PC-3 (cell line): ENCODE results near the gene SNX27. TPM values are rescaled to one million over a fixed set of nuclear protein-coding genes. Genes with fewer than 3 reads are reported as not detected.

ENCODE experiments used
- ATAC-seq: fragments of 200-7000 bp; cut with Tn5 transposase; 2 replicates; pipeline ENCODE4 v1.9.1; 2020; ENCODE audit warnings: mild to moderate bottlenecking, moderate library complexity
- BruUV-seq: library from RNA; stranded (reverse); fragments of 400-500 nt; replicated peaks from 2 replicates; lab custom pipeline; 2021; lab: Mats Ljungman, UMichigan
- CTCF ChIA-PET: fragments of 300-600 bp; sonication (Branson Sonifier 250); formaldehyde crosslinking; loops from one replicate; lab custom pipeline; 2022; ENCODE audit warnings: antibody characterized with exemption; lab: Charles Lee
- POLR2A ChIA-PET: fragments of 300-600 bp; sonication (Branson Sonifier 250); formaldehyde crosslinking; loops from one replicate; lab custom pipeline; 2022; ENCODE audit warnings: antibody characterized with exemption; ENCODE audit not compliant: unreplicated experiment; lab: Charles Lee
- DNase-seq: peaks from one replicate; pipeline ENCODE4 v3.0.0-alpha.2; 2015
- H2AFZ ChIP-seq: fragments of 300-600 bp; sonication (generic); 2 replicates; pipeline ENCODE4 v1.6.0; 2016; ENCODE audit warnings: antibody characterized with exemption, low read length
- H3F3A ChIP-seq: fragments of 300-600 bp; sonication (generic); one replicate; pipeline ENCODE4 v1.6.0; 2017; ENCODE audit warnings: antibody characterized with exemption, low read length, control low read depth, mild to moderate bottlenecking; ENCODE audit not compliant: unreplicated experiment
- H3K27ac ChIP-seq: fragments of 300-600 bp; sonication (generic); 2 replicates; pipeline ENCODE4 v1.5.1; 2016; ENCODE audit warnings: mild to moderate bottlenecking, low read length
- H3K27me3 ChIP-seq: fragments of 300-600 bp; sonication (generic); 2 replicates; pipeline ENCODE4 v1.6.1; 2016; ENCODE audit warnings: low read length, mixed read lengths
- H3K36me3 ChIP-seq: fragments of 300-600 bp; sonication (generic); 2 replicates; pipeline ENCODE4 v1.6.1; 2016; ENCODE audit warnings: low read depth, mixed run types, low read length, mixed read lengths
- H3K4me1 ChIP-seq: fragments of 300-600 bp; sonication (generic); 2 replicates; pipeline ENCODE4 v1.5.1; 2016; ENCODE audit warnings: low read length; ENCODE audit not compliant: insufficient read depth
- H3K4me2 ChIP-seq: fragments of 300-600 bp; sonication (generic); 2 replicates; pipeline ENCODE4 v1.6.0; 2016; ENCODE audit warnings: low read length
- H3K4me3 ChIP-seq: fragments of 300-600 bp; sonication (generic); 2 replicates; pipeline ENCODE4 v1.5.1; 2016; ENCODE audit warnings: mild to moderate bottlenecking, low read length, mixed read lengths
- H3K79me2 ChIP-seq: fragments of 300-600 bp; sonication (generic); 2 replicates; pipeline ENCODE4 v1.6.1; 2017; ENCODE audit warnings: low read length, mixed read lengths
- H3K9ac ChIP-seq: fragments of 300-600 bp; sonication (generic); 2 replicates; pipeline ENCODE4 v1.6.0; 2016; ENCODE audit warnings: mild to moderate bottlenecking, low read length
- H3K9me2 ChIP-seq: fragments of 300-600 bp; sonication (generic); replicated peaks from 2 replicates; pipeline ENCODE4 v1.6.1; 2016; ENCODE audit warnings: mixed run types, low read length, mixed read lengths
- H3K9me3 ChIP-seq: fragments of 300-600 bp; sonication (generic); 2 replicates; pipeline ENCODE4 v1.6.1; 2016; ENCODE audit warnings: low read length, mixed read lengths
- H4K20me1 ChIP-seq: fragments of 300-600 bp; sonication (generic); 2 replicates; pipeline ENCODE4 v1.6.1; 2016; ENCODE audit warnings: low read length, mixed read lengths
- CTCF ChIP-seq: fragments of 300-600 bp; sonication (generic); conservative IDR thresholded peaks from 2 replicates; pipeline ENCODE4 v1.5.1; 2017; ENCODE audit warnings: antibody characterized with exemption, low read depth, mild to moderate bottlenecking, low read length
- EZH2 ChIP-seq: fragments of 300-600 bp; sonication (generic); IDR thresholded peaks from one replicate; pipeline ENCODE4 v1.6.1; 2017; ENCODE audit warnings: antibody characterized with exemption, mild to moderate bottlenecking, low read length; ENCODE audit not compliant: unreplicated experiment
- EZH2phosphoT487 ChIP-seq: fragments of 300-600 bp; sonication (generic); IDR thresholded peaks from 2 replicates; pipeline ENCODE4 v1.6.1; 2018; ENCODE audit warnings: mild to moderate bottlenecking, antibody characterized with exemption, low read length, borderline replicate concordance
- intact Hi-C: fragments of 100-400 bp; cut with micrococcal nuclease; formaldehyde crosslinking; loops from 2 replicates; pipeline ENCODE4 v1.9.0; 2023
- total RNA-seq: library from RNA; depleted of rRNA; stranded (reverse); fragments of >200 nt; gene quantifications from 2 replicates; pipeline ENCODE4 v1.2.3, GENCODE V29; 2014

The SNX27 gene
- total RNA-seq, 1 experiment from 2014 or later = 25.1 TPM

- H4K20me1 ChIP-seq = no peaks in the 10 kb centered on the region
- no peak within 1 kb of the TSS for H2AFZ ChIP-seq
- no peaks in the 10 kb centered on the region for H3K9me3 ChIP-seq
- ATAC-seq = no peak
- H3K27ac ChIP-seq = no peak within 1 kb of the TSS
- H3K4me1 ChIP-seq = no peaks in the 10 kb centered on the region
- no peaks in the 10 kb centered on the region for H3K36me3 ChIP-seq
- no peak within 1 kb of the TSS for H3K4me3 ChIP-seq
- no peak for DNase-seq
- no peak within 1 kb of the TSS for H3K4me2 ChIP-seq
- no peak within 1 kb of the TSS for H3K9ac ChIP-seq
- intact Hi-C loops = no loop called here
- CTCF ChIA-PET = no interaction called here
- no TSS peak for BruUV-seq
- POLR2A ChIA-PET = no interaction called here
- H3K79me2 ChIP-seq = no peaks in the 10 kb centered on the region
- no peak for TF ChIP-seq CTCF
- no peak for TF ChIP-seq EZH2
- TF ChIP-seq EZH2phosphoT487 = no peak
- no peaks in the 10 kb centered on the region for H3K9me2 ChIP-seq
- H3F3A ChIP-seq = no peaks in the 10 kb centered on the region
- H3K27me3 ChIP-seq = peaks cover 3% of the 10 kb centered on the region; the same call in 1 of the 2 replicates
Measured at GRCh38 chr1:151716771-151717631, 105.2 kb downstream of the SNX27 start, which contains the start of gene CELF3. Gene CELF3, minus strand, starts transcription at chr1:151716803. Its CDS starts 783 bp downstream, at chr1:151716020.

- BruUV-seq = no TSS peak
- H3K27me3 ChIP-seq = peaks cover 3% of the 10 kb centered on the region; the same call in 1 of the 2 replicates
- CTCF ChIA-PET = no interaction called here
Measured at GRCh38 chr1:151718011-151718431, 106.2 kb downstream of the SNX27 start.

GRCh38 chr1:151718666-151719065 lies 106.8 kb downstream of the SNX27 start:
- peaks cover 5% of the 10 kb centered on the region for H3K4me1 ChIP-seq
- H3K27me3 ChIP-seq = peaks cover 3% of the 10 kb centered on the region; the same call in 1 of the 2 replicates
- no TSS peak for BruUV-seq
- intact Hi-C loops = no loop called here
- H3K36me3 ChIP-seq = no peaks in the 10 kb centered on the region
- CTCF ChIA-PET = no interaction called here
- H3K4me2 ChIP-seq = no peak overlapping the region
- H3K27ac ChIP-seq = no peak overlapping the region
- POLR2A ChIA-PET = interaction anchor here (0.6 kb wide), 1 partner anchor 103 kb away, joined by 8 read pairs; no protein-coding TSS in a partner anchor
- H4K20me1 ChIP-seq = no peaks in the 10 kb centered on the region
- H3K9me2 ChIP-seq = no peaks in the 10 kb centered on the region
- no peaks in the 10 kb centered on the region for H3K79me2 ChIP-seq
- no peak overlapping the region for H3K4me3 ChIP-seq
- TF ChIP-seq CTCF (no peak), EZH2phosphoT487 (no peak), EZH2 (no peak)
- no peaks in the 10 kb centered on the region for H3K9me3 ChIP-seq
- no peak overlapping the region for H3K9ac ChIP-seq
- H2AFZ ChIP-seq = no peak overlapping the region
- peaks cover 2% of the 10 kb centered on the region for H3F3A ChIP-seq
- ATAC-seq (no peak), DNase-seq (no peak)

More at GRCh38 chr1:151718011-151718431, 106.2 kb downstream of the SNX27 start:
- H3K9me2 ChIP-seq = no peaks in the 10 kb centered on the region
- H3K9me3 ChIP-seq = no peaks in the 10 kb centered on the region
- no peaks in the 10 kb centered on the region for H3K79me2 ChIP-seq
- H2AFZ ChIP-seq = no peak overlapping the region
- no peak for TF ChIP-seq EZH2phosphoT487
- DNase-seq (peak; percentile 42), ATAC-seq (peak; percentile 21)
- H3K27ac ChIP-seq = no peak overlapping the region
- H4K20me1 ChIP-seq = no peaks in the 10 kb centered on the region
- POLR2A ChIA-PET = interaction anchor here (0.6 kb wide), 1 partner anchor 102 kb away, joined by 8 read pairs; no protein-coding TSS in a partner anchor
- H3F3A ChIP-seq = no peaks in the 10 kb centered on the region
- H3K9ac ChIP-seq = no peak overlapping the region
- H3K36me3 ChIP-seq = no peaks in the 10 kb centered on the region
- no peaks in the 10 kb centered on the region for H3K4me1 ChIP-seq
- H3K4me2 ChIP-seq = no peak overlapping the region
- intact Hi-C loops = no loop called here
- no peak overlapping the region for H3K4me3 ChIP-seq
